SK-N-SH (cell line): ENCODE results near the gene C10orf143. TPM values are rescaled to one million over a fixed set of nuclear protein-coding genes. Genes with fewer than 3 reads are reported as not detected.
"Not testable (repeated sequence)": the region's sequence is repeated elsewhere in the genome, so short reads cannot be mapped to it uniquely, and the experiment has no call there.

Experiments
- CTCF ChIA-PET: fragments of 300-600, 350-600 bp; formaldehyde crosslinking; extraction: SDS; loops from one replicate; lab custom pipeline; 2021; lab: Yijun Ruan, JAX
- POLR2A ChIA-PET: fragments of 350-600 bp; sonication (Branson Sonifier 250); formaldehyde crosslinking; extraction: SDS; loops from one replicate; lab custom pipeline; 2020; ENCODE audit warnings: antibody characterized with exemption, inconsistent platforms; lab: Yijun Ruan, JAX
- DNase-seq: peaks from one replicate; pipeline ENCODE4 v3.0.0; 2012
- H2AFZ ChIP-seq: fragments of 200-600 bp; sonication (generic); 2 replicates; pipeline ENCODE4 v1.8.1; 2016; ENCODE audit warnings: antibody characterized with exemption, mild to moderate bottlenecking, low read depth
- H3F3A ChIP-seq: fragments of 200-600 bp; sonication (generic); replicated peaks from 2 replicates; pipeline ENCODE3; 2016; ENCODE audit warnings: antibody characterized with exemption, mild to moderate bottlenecking; ENCODE audit not compliant: insufficient read depth
- H3K27ac ChIP-seq, 2 experiments: fragments of 200-500 bp in 1 of 2; fragments of 200-600 bp in 1 of 2; sonication (Bioruptor generic) in 1 of 2; sonication (generic), shearing (Covaris generic) in 1 of 2; 2 replicates each; pipeline versions ENCODE4 v1.5.1 to v1.6.1; 2014 to 2016; ENCODE audit warnings: low read depth in 2 of 2, inconsistent platforms in 1 of 2, low read length in 1 of 2, mild to moderate bottlenecking in 1 of 2, mixed read lengths in 1 of 2
- H3K27me3 ChIP-seq: fragments of 200-600 bp; sonication (generic), shearing (Covaris generic); 2 replicates; pipeline ENCODE4 v1.6.1; 2016; ENCODE audit warnings: mixed run types; ENCODE audit not compliant: insufficient read depth
- H3K36me3 ChIP-seq, 2 experiments: fragments of 200-500 bp in 1 of 2; fragments of 200-600 bp in 1 of 2; sonication (Bioruptor generic) in 1 of 2; sonication (generic) in 1 of 2; replicated peaks in 1 of 2; 2 replicates each; pipeline versions ENCODE3 to v1.5.1; 2014 to 2016; ENCODE audit warnings: low read length in 1 of 2, mild to moderate bottlenecking in 1 of 2; ENCODE audit not compliant: insufficient read depth in 2 of 2, control insufficient read depth in 1 of 2
- H3K4me1 ChIP-seq, 2 experiments: fragments of 200-500 bp in 1 of 2; fragments of 200-600 bp in 1 of 2; sonication (Bioruptor generic) in 1 of 2; sonication (generic), shearing (Covaris generic) in 1 of 2; 2 replicates each; pipeline versions ENCODE4 v1.5.1 to v1.6.1; 2014 to 2016; ENCODE audit warnings: low read depth in 1 of 2, low read length in 1 of 2, mixed run types in 1 of 2; ENCODE audit not compliant: insufficient read depth in 2 of 2, control insufficient read depth in 1 of 2
- H3K4me2 ChIP-seq: fragments of 200-600 bp; sonication (generic), shearing (Covaris generic); 2 replicates; pipeline ENCODE4 v1.6.1; 2017; ENCODE audit warnings: mixed run types
- H3K4me3 ChIP-seq, 2 experiments: fragments of 200-500 bp in 1 of 2; fragments of 200-600 bp in 1 of 2; sonication (Bioruptor generic) in 1 of 2; sonication (generic), shearing (Covaris generic) in 1 of 2; 2 replicates each; pipeline versions ENCODE4 v1.5.1 to v1.8.1; 2014 to 2016; ENCODE audit warnings: low read depth in 2 of 2, inconsistent platforms in 1 of 2, low read length in 1 of 2, mild to moderate bottlenecking in 1 of 2, mixed read lengths in 1 of 2, moderate library complexity in 1 of 2
- H3K79me2 ChIP-seq: fragments of 200-600 bp; sonication (generic); 2 replicates; pipeline ENCODE4 v1.8.1; 2017; ENCODE audit warnings: mild to moderate bottlenecking; ENCODE audit not compliant: insufficient read depth
- H3K9ac ChIP-seq: fragments of 200-600 bp; sonication (generic); 2 replicates; pipeline ENCODE4 v1.6.1; 2017; ENCODE audit warnings: mixed run types
- H3K9me2 ChIP-seq: fragments of 200-600 bp; sonication (generic); 2 replicates; pipeline ENCODE4 v1.6.1; 2017; ENCODE audit warnings: mixed run types
- H3K9me3 ChIP-seq: fragments of 200-600 bp; sonication (generic); 2 replicates; pipeline ENCODE4 v1.6.1; 2017; ENCODE audit warnings: mixed run types, mild to moderate bottlenecking, moderate library complexity
- H4K20me1 ChIP-seq: fragments of 200-600 bp; sonication (generic); 2 replicates; pipeline ENCODE4 v1.6.1; 2017; ENCODE audit warnings: mild to moderate bottlenecking, mixed run types; ENCODE audit not compliant: insufficient read depth
- CHD2 ChIP-seq: fragments of 150-350 bp; IDR thresholded peaks from 2 replicates; pipeline ENCODE4 v1.6.1; 2018; ENCODE audit warnings: low read length; ENCODE audit not compliant: partially characterized antibody
- CTCF ChIP-seq: fragments of 200-600 bp; sonication (generic); IDR thresholded peaks from 2 replicates; pipeline ENCODE4 v1.6.1; 2017; ENCODE audit warnings: antibody characterized with exemption, mild to moderate bottlenecking, moderate library complexity
- ELF1 ChIP-seq: IDR thresholded peaks from 2 replicates; pipeline ENCODE4 v1.4.0; 2012
- GABPA ChIP-seq: IDR thresholded peaks from 2 replicates; pipeline ENCODE4 v1.4.0; 2012; ENCODE audit warnings: low read depth, mild to moderate bottlenecking
- JUND ChIP-seq: IDR thresholded peaks from 2 replicates; pipeline ENCODE4 v1.4.0; 2012
- MEF2A ChIP-seq: IDR thresholded peaks from 2 replicates; pipeline ENCODE4 v1.4.0; 2012; ENCODE audit warnings: low read depth, borderline replicate concordance
- NFIC ChIP-seq: IDR thresholded peaks from 2 replicates; pipeline ENCODE4 v1.4.0; 2012; ENCODE audit warnings: borderline replicate concordance
- RAD21 ChIP-seq: IDR thresholded peaks from 2 replicates; pipeline ENCODE4 v1.6.1; 2012; ENCODE audit warnings: mild to moderate bottlenecking, low read length
- SIN3A ChIP-seq: IDR thresholded peaks from 2 replicates; pipeline ENCODE4 v1.6.1; 2012; ENCODE audit warnings: low read depth, mild to moderate bottlenecking, low read length, moderate library complexity, borderline replicate concordance
- SMC3 ChIP-seq: IDR thresholded peaks from 2 replicates; pipeline ENCODE4 v1.6.1; 2012; ENCODE audit warnings: low read depth, low read length, improper control_type of control experiment
- TCF12 ChIP-seq: IDR thresholded peaks from 2 replicates; pipeline ENCODE4 v1.4.0; 2012
- TEAD4 ChIP-seq: IDR thresholded peaks from 2 replicates; pipeline ENCODE4 v1.4.0; 2012; ENCODE audit warnings: mild to moderate bottlenecking, borderline replicate concordance; ENCODE audit not compliant: insufficient read depth
- USF2 ChIP-seq: fragments of 150-350 bp; IDR thresholded peaks from 2 replicates; pipeline ENCODE4 v1.6.1; 2017; ENCODE audit warnings: antibody characterized with exemption, low read length, low read depth, borderline replicate concordance
- ZBTB33 ChIP-seq: IDR thresholded peaks from 2 replicates; pipeline ENCODE4 v1.4.0; 2012; ENCODE audit warnings: low read depth, borderline replicate concordance
- WGBS: methylation state at CpG from one replicate; pipeline ENCODE4 v1.1.6; 2017; ENCODE audit warnings: low lambda C conversion rate; 5-methylcytosine and 5-hydroxymethylcytosine counted together
- polyA plus RNA-seq, 3 experiments: library from polyadenylated mRNA; depleted of rRNA; stranded (reverse); fragments of >200 nt; gene quantifications; 2 replicates each; pipeline ENCODE4 v1.2.3, GENCODE V29; 2012

The C10orf143 gene
- polyA plus RNA-seq, 1 of the 3 experiments (the other 2 are of a cell fraction): 2.2 TPM

- no peak overlapping the region for H3K27ac ChIP-seq
- no peak for TF ChIP-seq USF2
- TF ChIP-seq ELF1: no peak
- TF ChIP-seq SMC3: no peak
- TF ChIP-seq SIN3A: no peak
- no peak for TF ChIP-seq ZBTB33
- TF ChIP-seq RAD21: no peak
- TF ChIP-seq MEF2A: no peak
- no peak for TF ChIP-seq GABPA
- TF ChIP-seq CHD2: no peak
- no peak for TF ChIP-seq TEAD4
- no peak for TF ChIP-seq NFIC
- no peak for TF ChIP-seq JUND
- TF ChIP-seq TCF12: no peak
- TF ChIP-seq CTCF: no peak
- WGBS: 36% methylated on average over 11 of the region's 12 CpGs
- H3K9ac ChIP-seq: no peak overlapping the region
- no peaks in the 10 kb centered on the region for H3K79me2 ChIP-seq
- no peaks in the 10 kb centered on the region for H3F3A ChIP-seq
- H3K4me1 ChIP-seq: peaks cover 0 to 5% of the 10 kb centered on the region in 2 experiments; a peak in 1 of 4 replicates
- H3K9me3 ChIP-seq: no peaks in the 10 kb centered on the region
- no peaks in the 10 kb centered on the region for H3K27me3 ChIP-seq
- CTCF ChIA-PET: no interaction called here
- no peak overlapping the region for H2AFZ ChIP-seq
- no peaks in the 10 kb centered on the region for H4K20me1 ChIP-seq
- H3K4me3 ChIP-seq: no peak overlapping the region
- no peaks in the 10 kb centered on the region for H3K36me3 ChIP-seq
- DNase-seq: no peak
- H3K9me2 ChIP-seq: no peaks in the 10 kb centered on the region
- POLR2A ChIA-PET: no interaction called here
- H3K4me2 ChIP-seq: no peak overlapping the region
Measured at GRCh38 chr10:130024779-130025325, 85.8 kb downstream of the C10orf143 start.

- H3K9ac ChIP-seq, H4K20me1 ChIP-seq, H3K9me2 ChIP-seq, H3K79me2 ChIP-seq, POLR2A ChIA-PET, H3K9me3 ChIP-seq, H2AFZ ChIP-seq, H3K4me3 ChIP-seq, CTCF ChIA-PET, H3F3A ChIP-seq, H3K27ac ChIP-seq, H3K4me1 ChIP-seq, DNase-seq, H3K36me3 ChIP-seq, H3K4me2 ChIP-seq, H3K27me3 ChIP-seq: not testable (repeated sequence)
- 50% methylated on average over 8 of the region's 8 CpGs for WGBS
Measured at GRCh38 chr10:130024326-130024725, 86.3 kb downstream of the C10orf143 start.
